H9 (cell line): ENCODE measurements around the gene LIM2. TPM values are rescaled to one million over a fixed set of nuclear protein-coding genes. Genes with fewer than 3 reads are reported as not detected.
A peak's percentile ranks its signal among the peaks of the same experiment; 100 is the strongest.

ENCODE experiments used
- DNase-seq: peaks from one replicate; pipeline ENCODE4 v3.0.0-alpha.2; 2017
- H2AFZ ChIP-seq: one replicate; pipeline ENCODE4 v1.6.1; 2013; ENCODE audit warnings: mild to moderate bottlenecking, low read length, control low read depth, moderate library complexity
- H2AK5ac ChIP-seq: 2 replicates; pipeline ENCODE4 v1.6.1; 2013; ENCODE audit warnings: low read length, control low read depth, mixed read lengths; ENCODE audit not compliant: insufficient read length
- H2BK120ac ChIP-seq: one replicate; pipeline ENCODE4 v1.6.1; 2013; ENCODE audit warnings: low read depth, mild to moderate bottlenecking, low read length, control low read depth, inconsistent platforms; ENCODE audit not compliant: poor library complexity, severe bottlenecking
- H2BK12ac ChIP-seq: 2 replicates; pipeline ENCODE4 v1.6.1; 2013; ENCODE audit warnings: low read length, control low read depth, mixed read lengths, low read depth; ENCODE audit not compliant: insufficient read length
- H2BK15ac ChIP-seq: 2 replicates; pipeline ENCODE4 v1.6.1; 2013; ENCODE audit warnings: low read depth, low read length, control low read depth
- H2BK20ac ChIP-seq: one replicate; pipeline ENCODE4 v1.6.1; 2013; ENCODE audit warnings: low read depth, mild to moderate bottlenecking, low read length, control low read depth, inconsistent platforms; ENCODE audit not compliant: poor library complexity, severe bottlenecking
- H2BK5ac ChIP-seq: 2 replicates; pipeline ENCODE4 v1.6.1; 2013; ENCODE audit warnings: low read length, control low read depth, mixed read lengths; ENCODE audit not compliant: insufficient read length
- H3K14ac ChIP-seq: 2 replicates; pipeline ENCODE4 v1.6.1; 2013; ENCODE audit warnings: low read length, control low read depth; ENCODE audit not compliant: insufficient read depth
- H3K18ac ChIP-seq: 2 replicates; pipeline ENCODE4 v1.6.1; 2013; ENCODE audit warnings: low read depth, mild to moderate bottlenecking, mixed read lengths, low read length, control low read depth; ENCODE audit not compliant: insufficient read length
- H3K23ac ChIP-seq: 2 replicates; pipeline ENCODE4 v1.6.1; 2013; ENCODE audit warnings: low read length, control low read depth, mixed read lengths, low read depth; ENCODE audit not compliant: insufficient read length
- H3K23me2 ChIP-seq: 2 replicates; pipeline ENCODE4 v1.6.1; 2013; ENCODE audit warnings: low read depth, mild to moderate bottlenecking, mixed read lengths, low read length, control low read depth; ENCODE audit not compliant: insufficient read length, poor library complexity, severe bottlenecking
- H3K27ac ChIP-seq: 2 replicates; pipeline ENCODE4 v1.5.1; 2013; ENCODE audit warnings: low read length, control low read depth, mixed read lengths, low read depth; ENCODE audit not compliant: insufficient read length
- H3K27me3 ChIP-seq: 2 replicates; pipeline ENCODE4 v1.6.1; 2013; ENCODE audit warnings: low read length, control low read depth, inconsistent platforms; ENCODE audit not compliant: insufficient read depth
- H3K4ac ChIP-seq: 2 replicates; pipeline ENCODE4 v1.6.1; 2013; ENCODE audit warnings: low read depth, mild to moderate bottlenecking, control low read depth, inconsistent platforms, low read length, moderate library complexity
- H3K4me1 ChIP-seq: 2 replicates; pipeline ENCODE4 v1.6.1; 2013; ENCODE audit warnings: low read length, control low read depth, inconsistent platforms; ENCODE audit not compliant: insufficient read depth
- H3K4me2 ChIP-seq: 2 replicates; pipeline ENCODE4 v1.6.1; 2013; ENCODE audit warnings: low read length, control low read depth, mixed read lengths; ENCODE audit not compliant: insufficient read length, insufficient read depth
- H3K56ac ChIP-seq: 2 replicates; pipeline ENCODE4 v1.6.1; 2013; ENCODE audit warnings: low read depth, mild to moderate bottlenecking, mixed read lengths, low read length, control low read depth; ENCODE audit not compliant: insufficient read length
- H3K79me1 ChIP-seq: 2 replicates; pipeline ENCODE4 v1.6.1; 2013; ENCODE audit warnings: low read depth, mild to moderate bottlenecking, moderate library complexity, low read length, control low read depth, inconsistent platforms; ENCODE audit not compliant: insufficient read depth, poor library complexity, severe bottlenecking
- H3K79me2 ChIP-seq: 2 replicates; pipeline ENCODE4 v1.6.1; 2013; ENCODE audit warnings: low read length, control low read depth, inconsistent platforms; ENCODE audit not compliant: insufficient read depth
- H3K9ac ChIP-seq: 2 replicates; pipeline ENCODE4 v1.6.1; 2013; ENCODE audit warnings: low read length, control low read depth, mixed read lengths; ENCODE audit not compliant: insufficient read length; ENCODE audit errors: extremely low read depth
- H3K9me3 ChIP-seq: one replicate; pipeline ENCODE4 v1.6.1; 2013; ENCODE audit warnings: low read depth, low read length, inconsistent platforms; ENCODE audit not compliant: control insufficient read depth
- H3T11ph ChIP-seq: one replicate; pipeline ENCODE4 v1.6.1; 2013; ENCODE audit warnings: mild to moderate bottlenecking, low read length, control low read depth, inconsistent platforms
- H4K20me1 ChIP-seq: one replicate; pipeline ENCODE4 v1.6.1; 2013; ENCODE audit not compliant: control insufficient read depth, insufficient read length, insufficient read depth
- H4K5ac ChIP-seq: 2 replicates; pipeline ENCODE4 v1.6.1; 2013; ENCODE audit warnings: low read depth, mild to moderate bottlenecking, mixed read lengths, low read length, control low read depth; ENCODE audit not compliant: insufficient read length
- H4K8ac ChIP-seq: replicated peaks from 2 replicates; pipeline ENCODE4 v1.6.1; 2013; ENCODE audit warnings: low read length, control low read depth, mixed read lengths, low read depth; ENCODE audit not compliant: insufficient read length
- H4K91ac ChIP-seq: 2 replicates; pipeline ENCODE4 v1.6.1; 2013; ENCODE audit warnings: low read depth, mild to moderate bottlenecking, moderate library complexity, mixed read lengths, low read length, control low read depth; ENCODE audit not compliant: insufficient read length
- H3K27ac Mint-ChIP-seq, 3 experiments: 2 replicates in 2 of 3; 3 replicates in 1 of 3; pipeline ENCODE4 v1.8.0; 2020 to 2021; ENCODE audit warnings: mixed read lengths in 3 of 3, mild to moderate bottlenecking in 1 of 3, moderate library complexity in 1 of 3
- H3K27me3 Mint-ChIP-seq: 2 replicates; pipeline ENCODE4 v1.8.0; 2021; ENCODE audit warnings: low read depth, mild to moderate bottlenecking, moderate library complexity, mixed read lengths
- H3K36me3 Mint-ChIP-seq, 3 experiments: 2 replicates in 2 of 3; 3 replicates in 1 of 3; pipeline ENCODE4 v1.8.0; 2020 to 2021; ENCODE audit warnings: low read depth in 3 of 3, mixed read lengths in 3 of 3; ENCODE audit not compliant: insufficient read depth in 1 of 3
- H3K4me1 Mint-ChIP-seq, 2 experiments: 2 replicates each; pipeline ENCODE4 v1.8.0; 2020; ENCODE audit warnings: mixed read lengths in 2 of 2
- H3K4me3 Mint-ChIP-seq, 2 experiments: 2 replicates in 1 of 2; 3 replicates in 1 of 2; pipeline ENCODE4 v1.8.0; 2020 to 2021; ENCODE audit warnings: mild to moderate bottlenecking in 2 of 2, mixed read lengths in 2 of 2, moderate library complexity in 1 of 2
- H3K9me3 Mint-ChIP-seq, 2 experiments: 2 replicates in 1 of 2; 3 replicates in 1 of 2; pipeline ENCODE4 v1.8.0; 2020; ENCODE audit warnings: mild to moderate bottlenecking in 2 of 2, mixed read lengths in 2 of 2, moderate library complexity in 1 of 2
- CTCF ChIP-seq: fragments of 200-600 bp; sonication (generic); conservative IDR thresholded peaks from 3 replicates; pipeline ENCODE4 v1.8.0; 2021; ENCODE audit warnings: antibody characterized with exemption, mild to moderate bottlenecking
- WGBS: extraction: QIAGEN DNeasy Blood & Tissue Kit; methylation state at CpG from one replicate; pipeline ENCODE4 v1.1.7; 2013; ENCODE audit warnings: missing lambda C conversion rate, low lambda C conversion rate, mixed read lengths; ENCODE audit not compliant: insufficient read length; ENCODE audit errors: extremely low coverage; 5-methylcytosine and 5-hydroxymethylcytosine counted together
- total RNA-seq: library from RNA; stranded (reverse); gene quantifications from 2 replicates; pipeline ENCODE4 v1.2.1, GENCODE V29; 2021

Gene LIM2
- total RNA-seq, 1 experiment from 2014 or later = not detected

GRCh38 chr19:51339687-51340656, 47.8 kb downstream of the LIM2 start:
- H3K9me3 ChIP-seq = no peaks in the 10 kb centered on the region
- H3K27me3 Mint-ChIP-seq = peaks cover 19% of the 10 kb centered on the region
- DNase-seq = peak; percentile 99
- no peak overlapping the region for H3T11ph ChIP-seq
- H2AFZ ChIP-seq = peak overlapping the region; percentile 76
- no peak overlapping the region for H2BK5ac ChIP-seq
- H3K4ac ChIP-seq = no peak overlapping the region
- no peaks in the 10 kb centered on the region for H3K79me2 ChIP-seq
- peak overlapping the region; percentile 77 to 89 for H3K4me3 Mint-ChIP-seq
- H4K5ac ChIP-seq = no peak overlapping the region
- peaks cover 6% of the 10 kb centered on the region for H3K23me2 ChIP-seq
- no peak overlapping the region for H3K9ac ChIP-seq
- TF ChIP-seq CTCF = no peak
- no peak overlapping the region for H2BK120ac ChIP-seq
- peaks cover 14% of the 10 kb centered on the region for H3K4me1 ChIP-seq
- no peak overlapping the region for H2BK20ac ChIP-seq
- H3K14ac ChIP-seq = peak overlapping the region; percentile 89; the same call in 1 of the 2 replicates
- peak overlapping the region; percentile 28 for H3K18ac ChIP-seq
- peak overlapping the region; percentile 87 to 98 (median 97); a peak in 6 of 7 replicates for H3K27ac Mint-ChIP-seq
- peaks cover 5 to 8% (median 7%) of the 10 kb centered on the region in 3 experiments; a peak in 5 of 7 replicates for H3K36me3 Mint-ChIP-seq
- H2BK15ac ChIP-seq = no peak overlapping the region
- H3K4me2 ChIP-seq = peak overlapping the region; percentile 81
- no peak overlapping the region for H3K56ac ChIP-seq
- H3K27ac ChIP-seq = no peak overlapping the region
- H3K9me3 Mint-ChIP-seq = no peaks in the 10 kb centered on the region; a peak in 1 of 5 replicates
- no peaks in the 10 kb centered on the region for H3K79me1 ChIP-seq
- no peaks in the 10 kb centered on the region for H3K27me3 ChIP-seq
- no peak overlapping the region for H2AK5ac ChIP-seq
- H3K4me1 Mint-ChIP-seq = peaks cover 23 to 29% of the 10 kb centered on the region in 2 experiments
- H2BK12ac ChIP-seq = no peak overlapping the region
- no peak overlapping the region for H4K8ac ChIP-seq
- no peak overlapping the region for H4K91ac ChIP-seq
- no CpG with 5 or more reads among the region's 107 CpGs for WGBS
- H3K23ac ChIP-seq = no peak overlapping the region
- no peaks in the 10 kb centered on the region for H4K20me1 ChIP-seq
